ENCODE results near the gene IER3. TPM values are rescaled to one million over a fixed set of nuclear protein-coding genes. Genes with fewer than 3 reads are reported as not detected.

The IER3 gene
- total RNA-seq, 1 experiment from 2014 or later = 82.4 TPM

DNA sequence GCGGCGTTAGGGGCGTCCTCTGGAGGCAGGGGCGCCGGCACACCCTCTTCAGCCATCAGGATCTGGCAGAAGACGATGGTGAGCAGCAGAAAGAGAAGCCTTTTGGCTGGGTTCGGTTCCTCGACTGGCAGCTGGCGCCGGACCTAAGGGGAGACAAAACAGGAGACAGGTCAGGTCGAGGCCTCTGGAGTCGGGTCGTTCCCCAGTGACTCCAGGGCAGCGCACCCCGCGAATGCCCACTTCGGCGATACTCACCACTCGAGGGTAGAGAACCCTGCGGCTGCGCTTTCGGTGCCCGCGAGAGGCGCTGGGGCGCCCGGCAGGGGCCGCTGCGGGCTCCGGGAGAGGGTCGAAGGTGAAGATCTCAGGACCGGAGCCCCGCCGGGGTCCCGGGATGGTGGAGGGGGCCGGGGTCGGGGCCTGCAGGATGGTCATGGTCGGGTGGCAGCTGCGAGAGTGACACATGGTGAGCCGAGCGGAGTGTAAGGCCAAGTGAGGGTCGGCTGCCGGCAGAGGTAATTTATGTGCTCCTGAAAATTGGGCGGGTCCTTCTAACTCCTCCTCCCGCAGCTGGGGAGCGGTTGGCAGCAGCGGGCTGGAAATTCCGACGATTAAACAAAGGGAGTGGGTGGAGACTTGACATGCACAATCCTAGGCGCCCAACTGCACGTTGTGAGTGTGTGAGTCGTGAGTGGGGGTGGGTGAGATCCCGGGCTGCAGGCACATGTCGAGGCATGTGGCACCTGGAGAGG lies at the start of gene IER3 (continued):
- TF ChIP-seq, protein P1, sequence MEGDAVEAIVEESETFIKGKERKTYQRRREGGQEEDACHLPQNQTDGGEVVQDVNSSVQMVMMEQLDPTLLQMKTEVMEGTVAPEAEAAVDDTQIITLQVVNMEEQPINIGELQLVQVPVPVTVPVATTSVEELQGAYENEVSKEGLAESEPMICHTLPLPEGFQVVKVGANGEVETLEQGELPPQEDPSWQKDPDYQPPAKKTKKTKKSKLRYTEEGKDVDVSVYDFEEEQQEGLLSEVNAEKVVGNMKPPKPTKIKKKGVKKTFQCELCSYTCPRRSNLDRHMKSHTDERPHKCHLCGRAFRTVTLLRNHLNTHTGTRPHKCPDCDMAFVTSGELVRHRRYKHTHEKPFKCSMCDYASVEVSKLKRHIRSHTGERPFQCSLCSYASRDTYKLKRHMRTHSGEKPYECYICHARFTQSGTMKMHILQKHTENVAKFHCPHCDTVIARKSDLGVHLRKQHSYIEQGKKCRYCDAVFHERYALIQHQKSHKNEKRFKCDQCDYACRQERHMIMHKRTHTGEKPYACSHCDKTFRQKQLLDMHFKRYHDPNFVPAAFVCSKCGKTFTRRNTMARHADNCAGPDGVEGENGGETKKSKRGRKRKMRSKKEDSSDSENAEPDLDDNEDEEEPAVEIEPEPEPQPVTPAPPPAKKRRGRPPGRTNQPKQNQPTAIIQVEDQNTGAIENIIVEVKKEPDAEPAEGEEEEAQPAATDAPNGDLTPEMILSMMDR (IDR thresholded peaks at IDR 0.05) = 0 out of 2 replicates have a peak, but pooled peaks have one; percentile 17
- TF ChIP-seq HMGXB4 (CRISPR knock-in tag; IDR thresholded peaks at IDR 0.05) (no peak), GTF2I (CRISPR knock-in tag; conservative IDR thresholded peaks at IDR 0.05) (no peak), SP1 (CRISPR knock-in tag; conservative IDR thresholded peaks at IDR 0.05) (peak; percentile 90), ZNF423 (CRISPR knock-in tag; IDR thresholded peaks at IDR 0.05) (no peak), ZNF121 (CRISPR knock-in tag; IDR thresholded peaks at IDR 0.05) (no peak), ELF4 (CRISPR knock-in tag; IDR thresholded peaks at IDR 0.05; ENCODE audit: low read depth) (0 out of 2 replicates have a peak, but pooled peaks have one; percentile 48), CREM (CRISPR knock-in tag; IDR thresholded peaks at IDR 0.05) (no peak), NR2C2 (CRISPR knock-in tag; IDR thresholded peaks at IDR 0.05) (no peak), MAX (CRISPR knock-in tag; IDR thresholded peaks at IDR 0.05) (no peak), ZBTB43 (CRISPR knock-in tag; IDR thresholded peaks at IDR 0.05) (no peak), STAT6 (CRISPR knock-in tag; conservative IDR thresholded peaks at IDR 0.05; ENCODE audit: low read depth) (no peak), NFATC4 (CRISPR knock-in tag; IDR thresholded peaks at IDR 0.05) (no peak), ZNF416 (CRISPR knock-in tag; IDR thresholded peaks at IDR 0.05) (no peak)
- TF ChIP-seq, protein P2, sequence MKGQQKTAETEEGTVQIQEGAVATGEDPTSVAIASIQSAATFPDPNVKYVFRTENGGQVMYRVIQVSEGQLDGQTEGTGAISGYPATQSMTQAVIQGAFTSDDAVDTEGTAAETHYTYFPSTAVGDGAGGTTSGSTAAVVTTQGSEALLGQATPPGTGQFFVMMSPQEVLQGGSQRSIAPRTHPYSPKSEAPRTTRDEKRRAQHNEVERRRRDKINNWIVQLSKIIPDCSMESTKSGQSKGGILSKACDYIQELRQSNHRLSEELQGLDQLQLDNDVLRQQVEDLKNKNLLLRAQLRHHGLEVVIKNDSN (CRISPR knock-in tag; IDR thresholded peaks at IDR 0.05) = no peak
- TF ChIP-seq, protein P3, sequence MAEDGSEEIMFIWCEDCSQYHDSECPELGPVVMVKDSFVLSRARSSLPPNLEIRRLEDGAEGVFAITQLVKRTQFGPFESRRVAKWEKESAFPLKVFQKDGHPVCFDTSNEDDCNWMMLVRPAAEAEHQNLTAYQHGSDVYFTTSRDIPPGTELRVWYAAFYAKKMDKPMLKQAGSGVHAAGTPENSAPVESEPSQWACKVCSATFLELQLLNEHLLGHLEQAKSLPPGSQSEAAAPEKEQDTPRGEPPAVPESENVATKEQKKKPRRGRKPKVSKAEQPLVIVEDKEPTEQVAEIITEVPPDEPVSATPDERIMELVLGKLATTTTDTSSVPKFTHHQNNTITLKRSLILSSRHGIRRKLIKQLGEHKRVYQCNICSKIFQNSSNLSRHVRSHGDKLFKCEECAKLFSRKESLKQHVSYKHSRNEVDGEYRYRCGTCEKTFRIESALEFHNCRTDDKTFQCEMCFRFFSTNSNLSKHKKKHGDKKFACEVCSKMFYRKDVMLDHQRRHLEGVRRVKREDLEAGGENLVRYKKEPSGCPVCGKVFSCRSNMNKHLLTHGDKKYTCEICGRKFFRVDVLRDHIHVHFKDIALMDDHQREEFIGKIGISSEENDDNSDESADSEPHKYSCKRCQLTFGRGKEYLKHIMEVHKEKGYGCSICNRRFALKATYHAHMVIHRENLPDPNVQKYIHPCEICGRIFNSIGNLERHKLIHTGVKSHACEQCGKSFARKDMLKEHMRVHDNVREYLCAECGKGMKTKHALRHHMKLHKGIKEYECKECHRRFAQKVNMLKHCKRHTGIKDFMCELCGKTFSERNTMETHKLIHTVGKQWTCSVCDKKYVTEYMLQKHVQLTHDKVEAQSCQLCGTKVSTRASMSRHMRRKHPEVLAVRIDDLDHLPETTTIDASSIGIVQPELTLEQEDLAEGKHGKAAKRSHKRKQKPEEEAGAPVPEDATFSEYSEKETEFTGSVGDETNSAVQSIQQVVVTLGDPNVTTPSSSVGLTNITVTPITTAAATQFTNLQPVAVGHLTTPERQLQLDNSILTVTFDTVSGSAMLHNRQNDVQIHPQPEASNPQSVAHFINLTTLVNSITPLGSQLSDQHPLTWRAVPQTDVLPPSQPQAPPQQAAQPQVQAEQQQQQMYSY (CRISPR knock-in tag; IDR thresholded peaks at IDR 0.05) = 0 out of 2 replicates have a peak, but pooled peaks have one; percentile 11

Measured in WTC11 (cell line).